GM18526 (cell line): ENCODE results near the gene NOL4L.

Source experiments
- POLR2A ChIP-seq: IDR thresholded peaks from 3 replicates; pipeline ENCODE4 v1.6.1; 2011; ENCODE audit not compliant: insufficient read length; ENCODE audit errors: extremely low read depth

Gene NOL4L, protein sequence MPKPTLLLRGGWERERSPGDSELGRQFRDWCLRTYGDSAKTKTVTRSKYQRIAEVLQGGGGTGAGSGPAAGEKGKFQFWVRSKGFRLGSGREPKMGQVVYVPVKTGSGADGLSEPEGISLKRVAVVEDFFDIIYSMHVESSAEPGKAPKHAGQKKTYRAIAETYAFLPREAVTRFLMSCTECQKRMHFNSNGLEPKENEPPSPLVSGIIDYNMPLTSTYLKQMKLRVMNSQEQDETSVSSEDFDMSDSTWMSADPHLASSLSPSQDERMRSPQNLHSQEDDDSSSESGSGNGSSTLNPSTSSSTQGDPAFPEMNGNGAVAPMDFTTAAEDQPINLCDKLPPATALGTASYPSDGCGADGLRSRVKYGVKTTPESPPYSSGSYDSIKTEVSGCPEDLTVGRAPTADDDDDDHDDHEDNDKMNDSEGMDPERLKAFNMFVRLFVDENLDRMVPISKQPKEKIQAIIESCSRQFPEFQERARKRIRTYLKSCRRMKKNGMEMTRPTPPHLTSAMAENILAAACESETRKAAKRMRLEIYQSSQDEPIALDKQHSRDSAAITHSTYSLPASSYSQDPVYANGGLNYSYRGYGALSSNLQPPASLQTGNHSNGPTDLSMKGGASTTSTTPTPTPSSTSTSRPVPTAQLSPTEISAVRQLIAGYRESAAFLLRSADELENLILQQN

GRCh38 chr20:32585011-32585585 is at the start of gene NOL4L:
Gene NOL4L, minus strand, starts transcription at chr20:32585333. Its CDS starts 443 bp downstream, at chr20:32584890.
- no peak for TF ChIP-seq POLR2A

DNA sequence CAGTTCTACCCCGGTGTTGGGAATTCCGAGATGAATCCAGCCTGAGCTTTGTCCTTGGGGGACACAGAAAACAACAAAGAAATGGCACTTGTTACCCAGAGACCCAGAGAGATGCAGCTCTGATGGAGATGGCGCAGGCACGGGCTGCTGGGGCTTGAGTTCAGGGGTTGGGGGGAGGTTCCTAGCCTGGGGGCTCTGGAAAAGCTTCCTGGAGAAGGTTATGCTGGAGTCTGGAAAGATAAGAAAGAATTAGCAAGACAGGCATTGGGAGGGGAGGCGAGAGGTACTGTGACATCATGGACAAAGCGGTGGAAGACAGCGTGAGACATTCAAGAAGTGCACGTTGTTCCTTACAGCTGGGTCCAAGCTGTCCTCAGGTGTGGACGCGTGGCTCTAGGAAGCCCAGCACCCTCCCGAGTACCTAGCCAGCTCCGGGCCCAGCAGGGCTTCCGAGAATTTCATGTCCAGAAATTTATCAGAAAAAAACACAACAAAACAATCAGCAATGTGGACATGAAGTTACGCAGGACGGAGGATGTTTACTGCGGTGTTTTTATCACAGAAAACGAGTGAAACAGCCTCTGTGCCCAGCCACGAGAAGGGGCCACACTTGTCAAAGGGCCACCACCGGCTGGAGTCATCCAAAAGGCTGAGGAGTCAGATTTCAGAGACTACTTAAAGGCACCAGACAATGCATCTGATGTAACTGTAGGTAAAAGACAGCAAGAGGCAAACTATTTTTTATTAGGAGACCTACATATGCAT is 49.1 kb upstream of the NOL4L start:
- no peak for TF ChIP-seq POLR2A

GRCh38 chr20:32632461-32633354 is 47.6 kb upstream of the NOL4L start:
- TF ChIP-seq POLR2A = no peak

- TF ChIP-seq POLR2A = no peak
Observed at GRCh38 chr20:32631933-32632460, 46.9 kb upstream of the NOL4L start.

GRCh38 chr20:32629813-32630212 is 44.7 kb upstream of the NOL4L start:
- TF ChIP-seq POLR2A = no peak

DNA sequence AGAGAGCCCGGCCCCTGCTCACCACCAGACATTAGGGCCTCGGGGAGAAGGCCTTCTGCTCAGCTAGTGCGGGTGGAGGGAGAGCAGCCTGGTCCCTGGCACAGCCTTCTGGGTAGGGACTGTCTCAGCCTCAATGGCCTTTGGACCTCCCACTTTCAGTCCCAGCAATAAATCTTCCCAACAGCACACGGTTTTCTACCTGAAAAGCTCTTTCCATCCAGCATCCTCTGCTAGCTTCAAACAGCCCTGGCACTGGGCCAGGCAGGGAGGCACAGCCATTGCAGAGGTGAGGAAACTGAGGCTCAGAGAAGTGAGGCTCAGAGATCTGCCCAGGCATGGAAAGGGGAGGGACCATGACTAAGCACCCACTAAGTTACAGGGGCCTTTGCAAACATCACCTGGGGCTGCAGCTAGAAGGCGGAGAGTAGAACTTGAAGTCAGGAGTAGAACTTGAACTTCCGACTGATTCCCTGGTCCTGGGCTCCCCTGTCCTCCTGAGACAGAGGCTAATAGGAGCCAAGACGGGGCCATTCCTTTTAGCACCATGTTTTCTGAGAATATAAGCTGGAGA is 43.9 kb upstream of the NOL4L start:
- TF ChIP-seq POLR2A = no peak

GRCh38 chr20:32626859-32627636 is 41.9 kb upstream of the NOL4L start:
- no peak for TF ChIP-seq POLR2A

DNA sequence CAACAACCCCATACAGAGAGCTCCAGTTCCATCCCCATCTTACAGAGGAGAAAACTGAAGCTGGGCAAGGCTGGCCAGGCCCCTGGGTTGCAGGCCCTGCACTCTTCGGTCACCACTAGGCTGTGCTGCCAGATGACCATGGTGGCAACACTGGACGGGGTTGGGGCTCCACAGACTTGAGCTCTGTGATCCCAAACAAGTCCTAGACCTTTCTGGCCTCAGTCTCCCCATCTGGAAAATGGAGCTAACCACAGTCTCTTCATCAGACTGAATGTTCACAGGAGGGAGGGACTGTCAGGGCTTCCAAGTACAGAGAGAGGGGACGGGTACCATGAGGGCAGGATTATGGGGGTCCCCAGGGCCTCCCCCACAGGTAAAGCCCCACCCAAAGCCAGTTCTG is 41.3 kb upstream of the NOL4L start:
- no peak for TF ChIP-seq POLR2A

GRCh38 chr20:32625996-32626395 is 40.9 kb upstream of the NOL4L start:
- no peak for TF ChIP-seq POLR2A

- no peak for TF ChIP-seq POLR2A
Observed at GRCh38 chr20:32624687-32625345, 39.7 kb upstream of the NOL4L start.

DNA sequence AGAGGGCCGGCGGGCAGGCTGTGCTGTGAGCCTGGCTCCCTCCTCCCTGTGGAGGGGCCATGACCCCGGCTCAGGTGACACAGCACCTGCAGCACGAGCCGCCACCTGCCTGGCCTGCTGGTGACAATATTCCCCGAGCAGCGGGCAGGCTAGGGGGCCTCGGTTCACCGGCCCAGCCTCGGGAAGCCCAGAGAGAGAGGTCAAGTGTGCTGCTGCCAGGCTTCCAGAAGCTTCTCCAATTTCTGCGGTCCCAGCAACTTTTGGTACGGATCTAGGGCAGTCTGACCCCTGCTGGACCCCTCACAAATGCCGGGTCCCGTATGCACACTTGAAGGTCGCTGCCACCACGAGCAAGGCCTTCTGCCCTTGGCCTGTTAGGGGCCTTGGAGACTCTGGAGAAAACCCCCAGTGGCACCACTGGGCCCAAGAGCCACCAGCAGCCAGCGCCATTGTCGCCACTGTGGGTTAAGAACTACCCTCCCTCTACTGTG is 38.6 kb upstream of the NOL4L start:
- no peak for TF ChIP-seq POLR2A
